Right ventricle myocardium superior (tissue), 1 donor: ENCODE data around the gene ESRRA. TPM values are rescaled to one million over a fixed set of nuclear protein-coding genes. Genes with fewer than 3 reads are reported as not detected.

Source experiments
- ATAC-seq: fragments of 200-7000 bp; cut with Tn5 transposase; one replicate; pipeline ENCODE4 v1.9.1; 2020; ENCODE audit warnings: mild to moderate bottlenecking; ENCODE audit not compliant: poor library complexity
- DNase-seq: peaks from one replicate; pipeline ENCODE4 v3.0.0-alpha.2; 2020
- intact Hi-C: fragments of 100-400 bp; cut with DNase I; formaldehyde crosslinking; loops from one replicate; pipeline ENCODE4 v1.11.2; 2022
- total RNA-seq: library from RNA; stranded (reverse); fragmentation: NEBNext Ultra II Directional; extraction: Animal tissue kit (Norgen Biotek cat#: 25700); gene quantifications from one replicate; pipeline ENCODE4 v1.2.1, GENCODE V29; 2021
- donor health status: DM: no; HTN: yes; CAD: no; lungs with severe emphysema.

ESRRA gene
- total RNA-seq, 1 donor from 2014 or later: 241 TPM

GRCh38 chr11:64353715-64354506 lies 48.6 kb downstream of the ESRRA start:
- DNase-seq (no peak), ATAC-seq (no peak)
- intact Hi-C loops: no loop called here

GRCh38 chr11:64355078-64355940 lies 50.0 kb downstream of the ESRRA start:
- intact Hi-C loops: loop anchor here (5.0 kb wide), 1 partner anchor 38 kb away; the partner anchor contains the start of genes PRDX5 and TRMT112
- DNase-seq (peak; percentile 87), ATAC-seq (peak; percentile 76)

GRCh38 chr11:64356498-64357411 lies 51.4 kb downstream of the ESRRA start:
- no peak for ATAC-seq
- no peak for DNase-seq
- intact Hi-C loops: loop anchor here (5.0 kb wide), 1 partner anchor 39 kb away; the partner anchor contains the start of genes PRDX5 and TRMT112

- no peak for DNase-seq
- intact Hi-C loops: loop anchor here (5.0 kb wide), 1 partner anchor 40 kb away; the partner anchor contains the start of genes PRDX5 and TRMT112
- no peak for ATAC-seq
Observed at GRCh38 chr11:64357446-64357845, 52.1 kb downstream of the ESRRA start.

- DNase-seq (no peak), ATAC-seq (no peak)
- intact Hi-C loops: loop anchor here (5.0 kb wide), 1 partner anchor 41 kb away; the partner anchor contains the start of genes PRDX5 and TRMT112
Observed at GRCh38 chr11:64357904-64358535, 52.7 kb downstream of the ESRRA start.

DNA sequence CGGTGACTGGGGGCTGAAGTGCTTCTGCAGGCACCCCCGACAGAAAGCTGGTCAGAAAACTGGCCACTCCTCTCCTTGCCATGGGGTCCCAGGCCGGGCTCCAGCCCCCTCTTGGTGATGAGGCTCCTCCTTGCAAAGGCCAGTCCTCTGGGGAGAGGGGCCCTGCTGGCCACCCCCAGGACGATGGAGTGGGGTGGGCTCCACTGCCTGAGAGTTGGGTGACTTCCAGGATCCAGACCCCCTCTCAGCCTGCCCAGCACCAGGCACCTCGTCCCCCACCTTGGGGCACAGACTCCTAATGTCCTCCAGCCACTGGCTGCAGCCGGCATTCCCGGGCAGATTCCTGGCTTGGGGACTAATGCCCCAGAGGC lies 53.2 kb downstream of the ESRRA start:
- DNase-seq (no peak), ATAC-seq (peak; percentile 23)
- intact Hi-C loops: loop anchor here (5.0 kb wide), 1 partner anchor 41 kb away; the partner anchor contains the start of genes PRDX5 and TRMT112

DNA sequence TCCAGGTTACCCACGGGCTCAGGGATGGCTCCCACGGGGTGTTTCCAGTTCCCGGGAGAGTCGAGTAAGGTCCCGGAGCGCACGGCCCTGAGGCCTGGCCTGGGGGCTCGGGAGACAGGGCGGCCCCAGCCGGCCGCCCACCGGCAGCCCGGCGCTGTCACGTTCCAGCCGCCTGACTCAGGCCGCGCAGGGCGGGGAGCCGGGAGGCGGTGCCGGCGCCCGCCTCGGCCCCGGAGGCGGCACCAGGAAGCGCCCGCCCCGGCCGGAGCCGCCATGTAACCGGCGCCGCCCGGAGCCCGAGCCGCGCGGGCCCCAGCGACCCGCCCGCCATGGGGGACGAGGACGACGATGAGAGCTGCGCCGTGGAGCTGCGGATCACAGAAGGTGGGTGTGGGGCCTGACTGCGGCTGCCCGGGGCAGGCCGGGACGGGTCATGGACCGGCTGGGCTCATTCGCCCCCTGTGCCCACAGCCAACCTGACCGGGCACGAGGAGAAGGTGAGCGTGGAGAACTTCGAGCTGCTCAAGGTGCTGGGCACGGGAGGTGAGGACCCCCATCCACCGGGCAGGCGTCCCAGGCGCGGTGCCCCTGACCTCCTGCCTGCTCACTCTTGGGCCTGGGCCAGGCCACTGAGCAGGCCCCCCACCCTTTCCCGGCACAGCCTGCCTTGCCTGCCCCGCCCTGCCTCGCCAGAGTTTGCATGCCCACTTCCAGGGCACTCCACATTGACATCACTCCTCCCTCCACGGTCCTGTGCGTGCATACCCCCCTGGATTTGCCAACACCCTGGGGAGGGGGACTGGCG lies 53.8 kb downstream of the ESRRA start, which contains the start of gene RPS6KA4:
Gene RPS6KA4 (plus strand): TSS at position 256 of the 805 bp plus-strand sequence. CDS start 74 bp downstream, at position 330.
- peak; percentile 91 for ATAC-seq
- intact Hi-C loops: loop anchor here (5.0 kb wide), 1 partner anchor 42 kb away; the partner anchor contains the start of genes PRDX5 and TRMT112
- peak; percentile 77 for DNase-seq

GRCh38 chr11:64359712-64360445 lies 54.6 kb downstream of the ESRRA start:
- intact Hi-C loops: loop anchor here (5.0 kb wide), 1 partner anchor 43 kb away; the partner anchor contains the start of genes PRDX5 and TRMT112
- ATAC-seq (no peak), DNase-seq (no peak)

DNA sequence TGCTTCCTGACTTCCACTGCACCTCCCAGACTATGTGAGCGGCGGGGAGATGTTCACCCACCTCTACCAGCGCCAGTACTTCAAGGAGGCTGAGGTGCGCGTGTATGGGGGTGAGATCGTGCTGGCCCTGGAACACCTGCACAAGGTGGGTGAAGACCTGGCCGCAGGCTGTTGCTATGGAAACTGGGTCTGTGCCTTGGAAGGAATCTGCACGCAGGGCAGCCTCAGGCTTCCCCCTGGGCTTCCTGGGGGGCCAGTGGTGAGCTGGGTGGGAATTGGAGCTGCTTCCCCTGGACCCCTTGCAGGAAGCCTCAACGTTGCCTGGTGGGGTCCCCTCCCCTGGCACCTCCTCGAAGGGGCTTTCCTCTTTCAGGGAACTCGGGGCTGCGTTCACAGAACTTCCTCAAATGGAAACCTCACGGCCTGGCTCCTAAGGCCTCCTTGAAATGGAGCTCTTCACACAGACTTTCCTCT lies 55.2 kb downstream of the ESRRA start:
- intact Hi-C loops: no loop called here
- DNase-seq: no peak

DNA sequence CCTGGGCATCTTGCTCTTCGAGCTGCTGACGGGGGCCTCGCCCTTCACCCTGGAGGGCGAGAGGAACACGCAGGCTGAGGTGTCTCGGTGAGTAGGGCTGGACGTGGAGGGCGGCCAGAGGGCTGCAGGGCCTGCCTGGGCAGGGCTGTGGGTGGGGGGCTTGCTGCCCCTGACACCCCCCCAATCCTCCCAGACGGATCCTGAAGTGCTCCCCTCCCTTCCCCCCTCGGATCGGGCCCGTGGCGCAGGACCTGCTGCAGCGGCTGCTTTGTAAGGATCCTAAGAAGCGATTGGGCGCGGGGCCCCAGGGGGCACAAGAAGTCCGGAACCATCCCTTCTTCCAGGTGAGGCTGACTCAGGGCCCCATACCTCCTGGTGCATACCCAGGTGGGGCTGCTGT lies 56.3 kb downstream of the ESRRA start:
- intact Hi-C loops: no loop called here
- ATAC-seq (no peak), DNase-seq (no peak)

More for the DNA sequence above, 55.2 kb downstream of the ESRRA start:
- ATAC-seq: no peak

GRCh38 chr11:64362339-64362738 lies 57.0 kb downstream of the ESRRA start:
- DNase-seq (no peak), ATAC-seq (no peak)
- intact Hi-C loops: no loop called here

DNA sequence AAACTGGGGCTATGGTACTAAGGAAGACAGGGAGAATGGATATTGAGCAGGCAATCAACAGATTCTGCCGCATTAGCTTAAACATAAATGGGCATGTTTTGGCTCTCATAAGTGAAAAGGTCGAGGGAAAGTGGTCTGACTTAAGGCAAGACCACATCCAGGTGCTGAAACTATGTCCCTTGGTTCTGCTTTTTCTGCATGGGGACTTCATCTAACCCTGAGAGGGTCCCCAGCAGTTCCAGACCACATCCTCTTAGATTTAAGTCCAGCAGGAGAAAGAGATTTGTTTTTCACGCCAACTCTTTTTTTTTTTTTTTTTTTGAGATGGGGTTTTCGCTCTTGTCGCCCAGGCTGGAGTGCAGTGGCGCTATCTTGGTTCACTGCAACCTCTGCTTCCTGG lies 59.1 kb downstream of the ESRRA start:
- ATAC-seq: no peak
- intact Hi-C loops: no loop called here
- no peak for DNase-seq

DNA sequence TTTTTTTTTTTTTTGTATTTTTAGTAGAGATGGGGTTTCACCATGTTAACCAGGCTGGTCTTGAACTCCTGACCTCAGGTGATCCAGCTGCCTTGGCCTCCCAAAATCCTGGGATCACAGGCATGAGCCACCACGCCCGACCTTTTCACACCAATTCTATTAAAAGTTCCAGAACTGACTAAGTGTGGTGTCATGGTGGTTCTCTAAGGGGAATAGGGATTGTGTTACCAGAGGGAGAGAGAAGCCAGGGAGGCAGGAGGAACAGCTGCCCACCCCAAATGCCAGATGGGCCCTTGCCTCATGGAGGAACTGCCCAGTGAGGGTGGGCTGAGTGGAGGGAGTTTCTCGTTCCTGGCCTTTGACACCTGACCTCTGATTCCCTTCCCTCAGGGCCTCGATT lies 59.6 kb downstream of the ESRRA start:
- DNase-seq (no peak), ATAC-seq (no peak)
- intact Hi-C loops: no loop called here
